ENCODE data around the gene GRM8.

GRM8 gene

DNA sequence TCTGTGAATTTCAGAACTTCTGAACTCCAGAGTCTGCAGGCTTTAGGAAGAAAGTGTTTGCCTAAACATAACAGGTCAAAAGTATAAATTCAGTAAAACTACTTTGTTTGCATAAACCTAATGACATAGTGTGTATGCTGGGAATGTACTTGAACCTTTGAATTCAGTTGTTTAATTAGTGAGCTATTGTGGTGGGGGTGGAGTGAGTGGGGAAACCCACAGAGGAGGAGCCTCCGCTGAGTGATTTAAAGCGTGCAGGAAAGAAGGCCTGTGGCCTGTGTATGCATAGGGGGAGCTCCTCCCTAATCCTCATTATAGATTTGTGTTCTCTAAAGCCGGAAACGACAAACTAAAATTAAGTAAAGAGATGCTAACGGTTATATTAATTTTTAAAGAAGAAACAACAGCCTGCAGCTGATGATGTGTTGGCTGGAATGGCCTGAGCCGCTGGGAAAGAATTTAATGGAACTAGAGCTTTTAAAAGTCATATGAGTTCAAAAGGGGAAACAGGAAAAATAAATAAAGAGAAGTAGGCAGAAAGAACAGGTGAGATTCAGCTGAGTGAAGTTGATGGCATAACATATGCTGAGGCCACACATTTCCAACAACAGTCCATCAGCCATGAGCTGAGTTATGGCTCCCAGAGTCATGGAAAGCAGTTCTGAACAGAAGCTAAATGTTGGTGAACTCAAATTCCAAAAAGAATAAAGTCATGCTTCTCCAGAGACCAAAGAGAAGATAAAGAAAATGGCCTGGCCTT lies 595.0 kb downstream of the GRM8 start:
- DNase-seq (ENCODE audit: low spot score): no peak

DNA sequence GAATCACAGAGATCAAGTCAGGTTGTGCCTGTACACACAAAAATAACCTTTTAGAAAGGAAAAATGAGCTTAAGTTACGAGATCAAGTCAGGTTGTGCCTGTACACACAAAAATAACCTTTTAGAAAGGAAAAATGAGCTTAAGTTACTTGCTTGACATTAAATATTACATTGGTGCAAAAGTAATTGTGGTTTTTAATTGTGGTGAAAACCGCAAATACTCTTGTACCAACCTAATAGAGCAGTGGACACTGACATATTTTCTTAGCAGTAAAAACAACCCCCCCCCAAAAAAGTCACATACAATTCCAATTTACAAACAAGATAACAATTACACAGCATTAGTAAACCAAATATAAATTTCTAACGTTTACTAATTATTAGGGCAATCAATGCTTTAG lies 595.6 kb downstream of the GRM8 start:
- no peak for DNase-seq (ENCODE audit: low spot score)

DNA sequence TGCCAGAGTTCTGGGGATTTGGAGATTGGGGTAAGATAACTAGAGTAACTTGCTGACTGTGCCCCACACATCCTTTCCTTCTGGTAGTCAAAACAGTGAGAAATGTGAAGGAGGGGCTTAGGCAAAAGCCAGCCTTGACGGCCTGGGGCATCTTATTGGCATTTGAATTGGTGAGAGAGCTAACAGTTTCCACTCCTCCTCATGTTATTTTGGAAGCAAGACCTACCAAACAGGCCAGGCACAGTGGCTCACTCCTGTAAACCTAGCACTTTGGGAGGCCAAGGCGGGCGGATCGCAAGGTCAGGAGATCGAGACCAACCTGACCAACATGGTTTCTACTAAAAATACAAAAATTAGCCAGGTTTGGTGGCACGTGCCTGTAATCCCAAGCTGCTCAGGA lies 596.6 kb downstream of the GRM8 start:
- no peak for DNase-seq (ENCODE audit: low spot score)

DNA sequence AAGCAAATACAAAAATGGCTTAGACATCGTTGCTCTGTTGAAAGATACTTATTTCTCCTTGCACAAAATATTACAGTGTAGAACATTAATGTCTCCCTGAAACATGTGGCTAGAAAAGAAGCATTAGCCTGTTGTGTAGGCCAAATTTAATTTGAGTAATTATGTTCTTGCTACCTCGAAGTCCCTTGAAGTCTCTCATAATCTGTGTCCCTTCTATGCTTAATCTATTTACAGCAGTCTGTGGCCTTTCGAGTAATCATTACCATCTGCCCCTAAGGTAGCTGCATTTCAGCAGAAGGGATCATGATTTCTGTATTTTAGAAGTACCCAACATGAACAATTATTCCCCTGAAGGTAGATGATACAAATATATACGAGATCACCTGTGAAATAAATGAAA lies 615.2 kb downstream of the GRM8 start:
- DNase-seq (ENCODE audit: low spot score): no peak

DNA sequence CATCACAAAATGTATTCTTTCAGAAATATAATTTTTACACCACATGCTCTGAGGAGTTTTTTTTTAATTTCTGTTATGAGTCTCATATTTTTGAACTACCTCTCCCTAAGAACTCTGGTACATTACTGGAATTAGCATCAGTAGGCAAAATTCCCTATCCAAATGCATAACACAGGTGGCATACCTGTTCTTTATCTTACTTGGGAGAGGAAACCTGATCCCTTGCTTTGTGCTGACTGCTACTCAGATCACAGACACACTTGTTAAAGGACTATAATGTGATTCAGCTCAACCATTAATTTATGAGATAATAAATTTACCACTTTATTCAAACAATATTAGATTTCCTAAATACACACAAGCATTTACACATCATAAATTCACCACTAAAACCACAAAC lies 617.2 kb downstream of the GRM8 start:
- no peak for DNase-seq (ENCODE audit: low spot score)

DNA sequence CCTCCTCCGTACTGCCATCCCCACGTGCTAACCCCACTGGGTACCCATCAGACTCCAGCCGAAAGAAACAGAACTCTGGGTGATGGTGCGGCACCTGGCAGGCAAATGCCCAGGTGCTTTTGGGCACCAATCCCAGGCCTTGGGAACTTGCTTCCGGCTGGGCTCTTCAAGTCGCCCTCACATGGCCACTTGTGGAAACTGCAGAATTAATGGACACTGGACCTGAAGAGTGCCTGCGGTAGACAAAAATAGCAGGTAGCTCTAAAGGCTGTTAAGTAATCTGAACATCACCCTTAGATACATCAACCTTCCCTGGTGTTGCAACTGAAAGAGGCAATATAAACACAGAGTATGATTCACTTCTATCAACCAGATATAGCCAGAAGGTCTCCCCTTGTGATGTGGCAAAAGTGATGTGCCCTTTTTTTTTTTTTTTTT lies 644.4 kb downstream of the GRM8 start:
- no peak for DNase-seq (ENCODE audit: low spot score)

DNA sequence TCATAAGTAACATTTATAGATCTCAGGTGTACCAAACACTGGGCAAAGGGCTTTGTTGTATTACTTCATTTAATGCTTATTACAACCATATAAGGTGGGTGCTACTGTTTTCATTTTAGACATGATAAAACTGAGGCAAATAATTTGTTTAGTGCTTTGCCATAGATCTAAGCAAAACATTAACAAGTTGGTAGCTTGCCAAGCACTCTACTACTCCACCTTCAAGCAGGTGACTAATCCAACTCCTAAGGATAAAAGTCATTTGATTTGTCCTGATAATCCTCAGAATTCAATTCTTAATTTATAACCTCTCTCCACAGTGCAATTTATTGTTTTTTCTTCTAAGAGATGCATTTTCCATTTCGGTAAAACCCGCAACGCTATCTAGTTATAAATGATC lies 646.4 kb downstream of the GRM8 start:
- DNase-seq (ENCODE audit: low spot score): no peak

DNA sequence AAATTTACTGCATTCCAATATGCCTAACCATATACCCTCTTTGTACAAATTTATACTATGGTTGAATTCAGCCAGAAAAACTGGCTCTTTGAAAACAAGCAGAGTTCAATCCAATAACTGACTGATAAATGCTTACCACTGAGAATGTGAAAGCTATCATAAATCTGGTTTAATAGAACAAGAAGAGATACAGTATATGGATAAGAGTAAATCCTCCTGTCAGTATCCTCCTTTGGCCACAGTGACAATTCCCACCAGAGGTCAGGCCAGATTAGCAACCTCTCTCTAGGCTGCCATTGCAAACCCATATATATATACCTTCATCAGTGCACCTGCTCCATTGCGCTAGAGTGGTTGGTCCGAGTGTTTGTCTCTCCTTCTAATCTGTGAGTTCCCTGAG lies 647.2 kb downstream of the GRM8 start:
- DNase-seq (ENCODE audit: low spot score): no peak

DNA sequence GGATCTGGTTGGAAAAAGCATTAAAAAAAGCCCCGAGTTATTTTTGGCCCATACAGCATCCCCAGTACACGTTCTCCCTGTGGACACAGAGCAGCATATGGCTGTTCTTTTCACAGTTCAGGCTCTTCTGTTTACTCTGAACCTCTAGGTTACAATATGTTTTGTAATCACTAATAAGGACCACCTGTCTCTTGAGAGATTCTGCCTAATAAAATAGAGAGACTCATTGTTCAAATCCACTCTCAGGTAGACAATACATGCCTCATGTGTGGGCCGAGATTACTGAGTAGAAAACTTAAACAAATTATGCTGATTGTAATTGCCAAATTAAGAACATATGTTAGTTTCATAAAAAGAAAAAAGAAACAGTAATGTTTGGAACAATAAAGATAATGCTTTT lies 647.7 kb downstream of the GRM8 start:
- DNase-seq (ENCODE audit: low spot score): no peak

DNA sequence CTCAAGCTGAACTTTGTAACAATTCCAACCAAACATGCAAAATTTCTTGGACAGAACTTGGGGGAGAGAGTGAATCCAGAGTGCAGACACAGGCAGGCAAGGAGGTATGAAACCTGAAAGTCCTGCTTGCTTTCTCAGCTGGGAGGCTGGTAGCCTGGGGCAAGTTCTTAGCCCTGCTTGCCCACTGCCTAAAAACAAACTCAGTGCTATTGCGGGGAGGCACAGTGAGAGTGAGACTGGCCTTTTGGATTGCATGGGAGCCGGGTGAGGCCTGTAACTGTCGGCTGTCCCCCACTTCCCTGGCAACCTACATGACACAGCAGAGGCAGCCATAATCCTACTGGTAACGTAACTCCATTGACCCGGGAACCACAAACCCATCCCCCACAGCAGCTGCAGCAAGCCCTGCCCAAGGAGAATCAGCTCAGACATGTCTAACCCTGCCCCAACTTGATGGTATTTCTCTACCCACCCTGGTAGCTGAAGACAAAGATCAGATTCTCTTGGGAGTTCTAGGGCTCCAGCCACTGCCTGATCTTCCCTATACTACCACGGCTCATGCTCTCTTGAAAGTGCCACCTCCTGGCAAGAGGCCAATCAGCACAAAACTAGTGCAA lies 663.6 kb downstream of the GRM8 start:
- DNase-seq (ENCODE audit: low spot score): no peak

DNA sequence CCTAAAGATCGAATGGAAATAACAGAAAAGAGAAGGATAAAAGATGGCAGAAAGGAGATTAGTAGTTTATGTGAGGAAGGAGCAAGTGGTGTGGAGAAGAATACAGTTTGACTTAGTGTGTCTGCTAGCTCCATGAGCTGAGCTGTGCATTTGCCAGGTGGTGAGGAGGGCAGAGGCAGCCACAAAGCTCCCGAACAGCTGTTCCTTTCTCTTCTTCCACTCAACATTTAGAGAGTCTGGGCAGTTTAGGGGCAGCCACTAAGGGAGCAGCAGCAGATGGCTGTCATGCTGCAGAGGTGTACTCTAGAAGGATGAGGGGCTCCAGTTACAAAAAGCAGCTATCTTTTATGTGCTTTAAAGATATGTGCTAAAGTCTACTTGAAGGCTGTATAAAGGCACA lies 674.4 kb downstream of the GRM8 start:
- DNase-seq (ENCODE audit: low spot score): no peak

DNA sequence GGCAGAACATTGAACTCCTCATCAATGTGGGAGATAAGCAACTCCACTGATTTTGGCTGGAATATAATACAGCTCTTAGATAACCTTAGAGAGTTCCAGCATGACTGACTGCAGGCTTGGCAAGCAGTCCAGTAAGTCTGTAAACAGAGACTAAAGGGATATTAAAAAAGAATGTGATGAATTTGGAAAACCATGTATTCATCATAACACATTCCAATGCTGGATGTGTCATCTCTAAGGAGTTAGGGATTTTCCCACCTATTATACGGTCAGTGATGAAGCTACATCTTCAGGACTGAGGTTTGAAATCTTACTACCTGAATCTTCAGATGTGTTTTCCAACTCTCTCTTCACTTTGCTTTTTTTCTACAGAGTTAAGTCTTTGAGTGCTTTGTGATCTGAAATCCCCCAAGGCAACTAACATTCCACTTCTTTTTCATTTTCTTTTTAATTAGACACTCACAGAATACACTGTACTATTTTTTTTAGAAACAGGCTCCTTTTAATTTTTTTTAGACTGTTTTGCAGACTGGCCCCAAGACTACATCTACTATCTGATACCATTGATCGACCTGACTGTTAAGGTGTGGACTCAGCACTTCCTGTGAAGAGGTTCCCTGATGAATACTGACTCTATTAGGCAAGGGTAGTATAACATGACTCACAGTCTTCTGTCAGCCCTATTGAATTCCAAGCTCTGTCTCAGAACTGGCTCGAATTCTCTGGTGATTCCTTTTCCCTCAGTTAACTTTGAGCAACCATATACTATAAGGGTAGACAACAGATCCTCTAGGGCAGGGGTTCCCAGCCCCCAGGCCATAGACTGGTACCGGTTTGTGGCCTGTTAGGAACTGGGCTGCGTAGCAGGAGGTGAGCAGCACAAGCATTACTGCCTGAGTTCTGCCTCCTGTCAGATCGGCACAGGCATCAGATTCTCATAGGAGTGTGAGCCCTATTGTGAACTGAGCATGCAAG lies 678.2 kb downstream of the GRM8 start:
- no peak for DNase-seq (ENCODE audit: low spot score)

DNA sequence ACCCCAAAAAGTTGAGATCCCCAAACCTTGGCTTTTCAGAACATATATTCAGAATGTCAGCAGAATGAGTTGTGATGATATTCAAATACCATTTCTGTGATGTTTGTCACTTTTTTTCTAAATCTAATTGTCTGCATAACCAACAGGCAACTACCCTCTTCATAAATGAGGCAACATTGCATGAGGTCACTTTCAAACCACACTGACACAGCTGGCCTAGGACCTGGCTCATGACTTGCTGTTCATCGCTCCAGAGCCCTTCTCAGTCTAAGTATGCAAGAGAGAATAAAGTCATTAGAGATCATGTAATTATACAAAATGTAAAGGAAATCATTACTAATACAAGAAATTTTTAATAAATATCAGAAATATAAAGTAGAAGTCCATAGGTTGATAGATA lies 681.9 kb downstream of the GRM8 start:
- DNase-seq (ENCODE audit: low spot score): no peak

DNA sequence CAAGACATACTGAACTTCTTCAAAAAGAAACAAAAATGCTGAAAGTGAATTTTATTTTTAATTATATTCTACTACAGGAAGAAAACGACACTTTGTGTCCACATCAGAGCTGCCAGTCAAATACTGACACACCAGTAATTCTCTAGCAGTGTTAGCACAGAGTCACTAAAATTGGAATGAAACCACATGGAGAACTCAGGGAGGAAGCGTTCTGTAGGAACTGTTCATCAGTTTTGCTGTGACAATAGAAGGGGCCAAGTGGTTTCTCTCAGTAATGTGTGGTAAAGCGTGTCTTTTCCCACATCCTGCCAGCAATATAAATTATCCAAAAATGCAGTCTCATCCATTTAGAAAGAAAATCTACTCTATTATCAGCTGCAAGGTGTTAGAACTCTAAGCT lies 683.3 kb downstream of the GRM8 start:
- no peak for DNase-seq (ENCODE audit: low spot score)

DNA sequence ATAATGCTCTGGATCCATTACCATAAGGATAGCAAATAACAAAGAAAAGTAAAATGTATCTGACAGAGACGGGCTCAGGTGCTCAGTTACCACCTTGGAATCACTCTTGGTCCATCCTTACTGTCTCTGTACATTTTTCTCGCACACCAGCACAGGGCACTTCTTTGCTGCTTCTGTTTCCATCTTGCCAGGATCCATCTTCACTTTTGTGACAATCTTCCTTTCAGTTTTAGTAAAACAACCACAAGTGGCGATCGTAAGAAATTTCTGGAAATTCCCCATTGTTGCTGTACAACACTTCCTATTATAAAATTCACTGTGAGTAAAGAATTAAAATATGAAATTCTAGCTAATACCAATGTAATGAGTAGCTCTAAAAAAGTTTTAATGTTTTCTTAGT lies 695.5 kb downstream of the GRM8 start:
- no peak for DNase-seq (ENCODE audit: low spot score)

DNA sequence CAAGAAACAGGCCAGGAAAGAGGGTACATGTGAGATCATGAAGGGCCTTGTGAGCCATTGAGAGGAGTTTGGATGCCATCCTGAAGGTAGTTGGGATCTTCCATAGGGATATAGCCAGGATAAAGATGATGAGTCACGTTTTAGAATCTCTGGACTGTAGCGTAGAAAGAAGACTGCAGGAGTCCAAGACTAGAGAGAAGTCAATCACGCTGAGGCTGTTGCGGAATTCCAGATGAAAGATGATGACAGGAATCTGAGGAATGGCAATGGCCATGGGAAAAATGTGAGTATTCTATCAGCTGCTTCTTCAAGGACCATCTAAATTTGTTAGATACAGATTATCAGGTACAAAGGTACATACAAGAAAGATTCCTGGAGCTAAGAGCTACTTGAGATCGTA lies 711.3 kb downstream of the GRM8 start:
- DNase-seq (ENCODE audit: low spot score): no peak

DNA sequence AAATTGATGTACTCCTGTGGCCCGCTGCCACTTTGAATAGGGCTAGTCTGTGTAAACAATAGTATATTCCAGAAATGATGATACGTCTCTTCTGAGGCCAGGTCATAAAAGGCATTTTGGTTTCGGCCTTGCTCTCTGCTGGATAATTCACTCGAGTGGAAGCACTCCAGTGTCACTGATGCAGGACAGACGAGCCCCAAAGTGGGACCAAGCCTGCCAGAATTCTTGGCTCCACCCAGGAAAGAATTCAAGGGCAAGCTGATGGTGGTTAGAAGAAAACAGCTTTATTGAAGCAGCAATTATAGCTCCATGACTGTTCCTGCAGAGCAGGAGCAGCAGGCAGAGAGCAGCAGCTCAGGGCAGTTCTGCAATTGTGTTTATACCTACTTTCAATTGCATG lies 717.6 kb downstream of the GRM8 start:
- no peak for DNase-seq (ENCODE audit: low spot score)

DNA sequence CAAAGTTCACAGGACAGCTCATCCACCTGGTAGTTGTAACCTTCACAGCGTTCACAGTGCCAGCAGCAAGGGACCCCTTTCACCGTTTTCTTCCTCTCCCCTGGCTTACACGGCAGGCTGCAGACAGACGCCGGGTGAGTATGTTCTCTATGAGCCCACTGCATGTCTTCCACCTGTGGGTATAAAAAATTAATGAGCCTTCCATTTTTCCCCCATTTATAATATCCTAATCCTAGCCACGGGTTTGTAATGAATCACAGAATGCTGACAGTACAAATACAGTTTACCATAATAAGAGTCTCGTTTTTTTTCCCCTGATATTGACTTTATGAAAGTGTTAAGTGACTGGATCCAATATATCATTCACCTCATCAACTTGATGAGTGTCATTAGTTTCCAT lies 719.0 kb downstream of the GRM8 start:
- no peak for DNase-seq (ENCODE audit: low spot score)

DNA sequence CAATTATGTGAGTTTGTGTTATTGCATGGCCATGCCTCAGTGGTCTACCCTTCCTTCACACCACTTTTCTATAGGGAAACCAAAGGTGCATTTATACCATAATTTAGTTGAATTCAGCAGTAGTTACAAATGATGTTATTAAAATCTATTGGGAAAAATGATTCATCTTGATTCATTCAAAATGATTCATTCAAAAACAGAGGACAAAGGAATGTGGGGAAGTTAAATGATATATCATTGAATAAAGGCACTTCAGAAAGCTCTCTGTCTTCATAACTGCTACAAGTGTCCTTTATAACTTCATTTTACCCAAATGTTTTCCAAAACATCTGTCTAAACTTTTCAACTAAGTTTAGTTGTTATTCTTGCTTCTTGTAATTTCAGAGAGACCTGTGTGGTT lies 722.9 kb downstream of the GRM8 start:
- no peak for DNase-seq (ENCODE audit: low spot score)

DNA sequence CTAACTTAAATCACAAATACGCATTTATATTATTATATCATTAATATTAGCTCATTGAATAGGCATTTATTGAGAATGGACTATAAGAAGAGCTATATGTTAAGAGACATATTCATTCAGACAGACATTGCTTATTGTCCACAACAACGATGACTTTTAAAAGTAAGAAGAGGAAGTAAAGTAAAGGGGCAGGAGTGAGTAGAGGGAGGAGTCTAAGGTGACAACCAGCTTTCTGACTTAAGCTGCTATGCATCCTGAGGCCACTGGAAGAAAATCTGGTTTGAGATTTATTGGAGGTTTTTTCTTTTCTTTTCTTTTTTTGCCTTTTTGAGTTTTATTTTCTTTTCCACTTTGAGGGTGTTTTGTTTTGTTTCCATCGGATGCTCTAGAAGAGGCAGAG lies 723.5 kb downstream of the GRM8 start:
- no peak for DNase-seq (ENCODE audit: low spot score)

DNA sequence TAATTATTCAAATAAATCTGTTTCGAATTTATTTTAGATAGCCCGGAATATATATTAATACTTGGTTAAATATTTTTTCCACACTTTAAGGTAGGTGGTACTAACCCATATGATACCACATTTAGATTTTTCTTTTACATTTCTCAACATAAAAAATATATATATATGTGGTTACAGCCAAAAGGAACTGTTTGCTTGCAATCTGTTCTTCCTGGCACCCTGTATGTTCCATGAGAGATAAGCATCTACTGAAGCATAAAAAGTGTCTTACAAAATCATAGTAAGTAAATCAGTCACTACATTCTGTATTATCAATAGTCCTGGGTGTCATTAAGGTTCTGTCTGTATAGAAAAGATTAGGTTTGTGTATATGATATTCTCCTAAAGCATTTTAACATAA lies 726.8 kb downstream of the GRM8 start:
- DNase-seq (ENCODE audit: low spot score): no peak

DNA sequence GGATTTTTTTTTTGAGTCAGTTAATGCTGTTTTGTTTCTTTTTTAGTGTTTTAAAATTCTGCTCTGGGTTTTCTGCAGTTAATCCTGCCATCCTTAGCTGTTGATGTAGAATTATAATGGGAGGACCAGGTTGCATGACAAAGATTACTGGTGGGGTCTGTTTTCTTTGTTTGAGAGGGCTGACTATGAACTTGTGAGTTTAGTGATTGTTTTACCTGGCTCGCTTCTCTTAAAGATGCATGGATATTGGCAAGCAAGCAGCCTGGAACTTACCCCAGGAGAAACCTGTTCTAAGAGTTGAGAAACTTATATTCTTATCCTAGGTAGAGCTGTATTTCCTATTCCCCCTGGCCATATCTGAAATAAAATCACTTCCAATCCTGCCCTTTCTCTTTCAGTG lies 727.8 kb downstream of the GRM8 start:
- DNase-seq (ENCODE audit: low spot score): no peak

DNA sequence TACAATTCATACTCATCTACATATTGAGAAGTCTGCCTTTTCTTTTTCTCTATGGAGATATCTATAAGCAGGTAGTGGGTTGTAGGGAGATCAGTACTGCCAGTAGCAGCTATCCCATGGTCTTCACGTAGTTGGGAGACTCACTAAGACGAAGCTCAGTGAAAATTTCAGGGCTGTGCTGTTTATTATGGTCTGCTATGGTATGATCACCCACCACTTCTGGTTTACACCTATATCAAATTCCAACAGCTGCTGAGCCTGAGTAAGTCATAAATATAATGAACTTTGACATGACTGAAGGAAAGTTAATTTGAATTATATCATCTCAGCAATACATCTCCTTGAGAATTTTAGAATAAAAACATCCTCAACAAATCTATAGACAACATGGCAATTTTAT lies 741.7 kb downstream of the GRM8 start:
- no peak for DNase-seq (ENCODE audit: low spot score)
